Astrocyte (in vitro differentiated cells and primary cell): ENCODE results near the gene IL1RAPL2.
"Not testable (repeated sequence)": the region's sequence is repeated elsewhere in the genome, so short reads cannot be mapped to it uniquely, and the experiment has no call there.

Experiments
- CTCF ChIP-seq: IDR thresholded peaks from 2 replicates; pipeline ENCODE4 v1.5.1; 2011; ENCODE audit warnings: low read depth, mild to moderate bottlenecking, inconsistent platforms, low read length, moderate library complexity; ENCODE audit not compliant: insufficient read depth
- EZH2 ChIP-seq: IDR thresholded peaks from 2 replicates; pipeline ENCODE4 v1.6.1; 2012; ENCODE audit warnings: mild to moderate bottlenecking, low read length, inconsistent platforms; ENCODE audit not compliant: insufficient read depth

- not testable (repeated sequence) for TF ChIP-seq CTCF, EZH2
These were observed 348.7 kb downstream of the IL1RAPL2 start for GRCh38 chrX:104914686-104915085.
